ENCODE measurements around the gene R3HDM1.

DNA sequence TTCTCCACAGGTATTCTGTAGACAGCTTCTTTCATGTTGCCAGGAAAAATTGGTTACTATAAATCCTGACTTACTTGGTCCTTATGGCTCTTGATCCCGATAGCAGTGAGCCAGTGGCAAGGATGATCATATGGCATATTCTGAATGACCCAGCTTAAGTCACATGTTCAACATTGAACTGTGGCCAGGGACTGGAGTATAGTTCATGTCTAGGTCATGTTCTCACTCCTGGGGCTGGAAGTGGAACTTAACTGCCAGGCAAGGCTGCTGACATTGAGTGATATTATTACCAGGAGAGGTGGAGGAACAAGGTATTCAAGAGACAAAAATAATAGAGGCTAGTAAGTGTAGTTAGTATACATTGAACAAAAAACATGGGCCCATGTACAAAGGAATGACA lies 26.2 kb downstream of the R3HDM1 start:
- TF ChIP-seq, protein P1, sequence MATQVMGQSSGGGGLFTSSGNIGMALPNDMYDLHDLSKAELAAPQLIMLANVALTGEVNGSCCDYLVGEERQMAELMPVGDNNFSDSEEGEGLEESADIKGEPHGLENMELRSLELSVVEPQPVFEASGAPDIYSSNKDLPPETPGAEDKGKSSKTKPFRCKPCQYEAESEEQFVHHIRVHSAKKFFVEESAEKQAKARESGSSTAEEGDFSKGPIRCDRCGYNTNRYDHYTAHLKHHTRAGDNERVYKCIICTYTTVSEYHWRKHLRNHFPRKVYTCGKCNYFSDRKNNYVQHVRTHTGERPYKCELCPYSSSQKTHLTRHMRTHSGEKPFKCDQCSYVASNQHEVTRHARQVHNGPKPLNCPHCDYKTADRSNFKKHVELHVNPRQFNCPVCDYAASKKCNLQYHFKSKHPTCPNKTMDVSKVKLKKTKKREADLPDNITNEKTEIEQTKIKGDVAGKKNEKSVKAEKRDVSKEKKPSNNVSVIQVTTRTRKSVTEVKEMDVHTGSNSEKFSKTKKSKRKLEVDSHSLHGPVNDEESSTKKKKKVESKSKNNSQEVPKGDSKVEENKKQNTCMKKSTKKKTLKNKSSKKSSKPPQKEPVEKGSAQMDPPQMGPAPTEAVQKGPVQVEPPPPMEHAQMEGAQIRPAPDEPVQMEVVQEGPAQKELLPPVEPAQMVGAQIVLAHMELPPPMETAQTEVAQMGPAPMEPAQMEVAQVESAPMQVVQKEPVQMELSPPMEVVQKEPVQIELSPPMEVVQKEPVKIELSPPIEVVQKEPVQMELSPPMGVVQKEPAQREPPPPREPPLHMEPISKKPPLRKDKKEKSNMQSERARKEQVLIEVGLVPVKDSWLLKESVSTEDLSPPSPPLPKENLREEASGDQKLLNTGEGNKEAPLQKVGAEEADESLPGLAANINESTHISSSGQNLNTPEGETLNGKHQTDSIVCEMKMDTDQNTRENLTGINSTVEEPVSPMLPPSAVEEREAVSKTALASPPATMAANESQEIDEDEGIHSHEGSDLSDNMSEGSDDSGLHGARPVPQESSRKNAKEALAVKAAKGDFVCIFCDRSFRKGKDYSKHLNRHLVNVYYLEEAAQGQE (IDR thresholded peaks at IDR 0.05; ENCODE audit: insufficient read depth in 1 of 2, low read depth in 2 of 2, low read length in 1 of 2): no peak
- TF ChIP-seq, protein P2, sequence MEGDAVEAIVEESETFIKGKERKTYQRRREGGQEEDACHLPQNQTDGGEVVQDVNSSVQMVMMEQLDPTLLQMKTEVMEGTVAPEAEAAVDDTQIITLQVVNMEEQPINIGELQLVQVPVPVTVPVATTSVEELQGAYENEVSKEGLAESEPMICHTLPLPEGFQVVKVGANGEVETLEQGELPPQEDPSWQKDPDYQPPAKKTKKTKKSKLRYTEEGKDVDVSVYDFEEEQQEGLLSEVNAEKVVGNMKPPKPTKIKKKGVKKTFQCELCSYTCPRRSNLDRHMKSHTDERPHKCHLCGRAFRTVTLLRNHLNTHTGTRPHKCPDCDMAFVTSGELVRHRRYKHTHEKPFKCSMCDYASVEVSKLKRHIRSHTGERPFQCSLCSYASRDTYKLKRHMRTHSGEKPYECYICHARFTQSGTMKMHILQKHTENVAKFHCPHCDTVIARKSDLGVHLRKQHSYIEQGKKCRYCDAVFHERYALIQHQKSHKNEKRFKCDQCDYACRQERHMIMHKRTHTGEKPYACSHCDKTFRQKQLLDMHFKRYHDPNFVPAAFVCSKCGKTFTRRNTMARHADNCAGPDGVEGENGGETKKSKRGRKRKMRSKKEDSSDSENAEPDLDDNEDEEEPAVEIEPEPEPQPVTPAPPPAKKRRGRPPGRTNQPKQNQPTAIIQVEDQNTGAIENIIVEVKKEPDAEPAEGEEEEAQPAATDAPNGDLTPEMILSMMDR (IDR thresholded peaks at IDR 0.05): no peak

Measured in Panc1 (cell line).